ENCODE measurements around the gene CCDC107.

The CCDC107 gene

DNA sequence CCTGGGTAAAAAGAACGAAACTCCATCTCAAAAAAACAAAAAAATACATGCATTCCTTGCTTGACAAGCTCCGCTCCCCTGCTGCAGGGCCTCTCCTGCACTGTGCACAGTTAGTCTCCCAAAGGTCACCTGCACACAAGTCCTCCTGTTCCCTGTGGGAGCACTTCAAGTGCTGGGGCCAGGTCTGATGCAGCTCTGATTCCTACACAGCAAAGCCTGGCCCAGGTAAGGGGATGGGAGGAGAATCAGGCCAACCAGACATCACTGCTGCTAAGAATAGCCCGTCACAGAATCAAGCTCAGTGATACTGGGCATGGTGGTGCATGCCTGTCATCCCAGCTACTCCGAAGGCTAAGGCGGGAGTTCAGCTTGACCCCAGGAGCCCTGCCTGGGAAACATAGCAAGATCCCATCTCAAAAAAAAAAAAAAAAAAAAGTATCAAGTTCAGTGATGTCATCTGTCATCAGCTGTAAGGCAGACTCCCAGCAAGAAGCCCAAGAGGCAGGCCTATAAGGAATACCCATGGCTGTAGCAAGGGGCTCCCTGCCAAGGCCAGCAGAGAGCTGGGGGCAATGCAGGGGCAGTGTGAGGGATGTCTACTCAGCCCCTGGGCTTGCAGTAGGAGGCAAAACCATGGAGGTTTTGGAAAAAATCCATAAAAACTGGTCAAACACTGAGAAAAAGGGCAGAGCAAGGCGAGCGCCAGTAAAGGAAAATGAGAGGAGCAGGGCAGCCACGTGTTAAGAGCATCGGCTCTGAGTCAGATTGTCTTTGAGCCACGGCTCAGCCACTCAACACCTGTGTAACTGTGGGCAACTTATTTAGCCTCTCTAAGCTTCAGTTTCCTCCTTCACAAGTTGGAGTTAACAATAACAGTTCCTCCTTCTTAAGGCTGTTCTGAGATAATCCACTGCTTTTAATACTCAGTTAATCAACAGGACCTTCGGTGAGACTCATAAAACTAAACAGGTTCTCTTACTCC is 28.4 kb downstream of the CCDC107 start:
- DNase-seq = no peak

DNA sequence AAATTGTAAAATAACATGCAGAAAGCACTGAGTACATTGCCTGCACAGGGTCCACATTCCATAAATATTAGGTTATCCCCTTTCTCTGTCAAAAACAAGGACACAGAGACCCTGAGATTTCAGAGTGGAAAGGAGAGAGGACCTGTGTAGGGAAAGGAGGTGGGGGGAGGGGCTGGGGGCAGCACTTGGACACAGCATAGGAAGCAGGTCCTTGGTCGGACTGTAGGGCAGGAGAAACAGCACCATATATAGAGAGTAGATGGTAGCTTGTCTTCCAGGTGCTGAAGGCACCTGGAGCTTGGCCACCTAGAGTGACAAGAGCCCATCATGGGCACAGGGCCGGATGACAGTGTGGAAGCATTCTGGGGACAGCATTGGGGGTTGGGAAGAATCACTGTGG is 29.2 kb downstream of the CCDC107 start:
- no peak for DNase-seq

- DNase-seq = no peak
Observed at GRCh38 chr9:35687972-35688557, 30.0 kb downstream of the CCDC107 start.

- no peak for DNase-seq
Observed at GRCh38 chr9:35688558-35689541, 30.8 kb downstream of the CCDC107 start.

DNA sequence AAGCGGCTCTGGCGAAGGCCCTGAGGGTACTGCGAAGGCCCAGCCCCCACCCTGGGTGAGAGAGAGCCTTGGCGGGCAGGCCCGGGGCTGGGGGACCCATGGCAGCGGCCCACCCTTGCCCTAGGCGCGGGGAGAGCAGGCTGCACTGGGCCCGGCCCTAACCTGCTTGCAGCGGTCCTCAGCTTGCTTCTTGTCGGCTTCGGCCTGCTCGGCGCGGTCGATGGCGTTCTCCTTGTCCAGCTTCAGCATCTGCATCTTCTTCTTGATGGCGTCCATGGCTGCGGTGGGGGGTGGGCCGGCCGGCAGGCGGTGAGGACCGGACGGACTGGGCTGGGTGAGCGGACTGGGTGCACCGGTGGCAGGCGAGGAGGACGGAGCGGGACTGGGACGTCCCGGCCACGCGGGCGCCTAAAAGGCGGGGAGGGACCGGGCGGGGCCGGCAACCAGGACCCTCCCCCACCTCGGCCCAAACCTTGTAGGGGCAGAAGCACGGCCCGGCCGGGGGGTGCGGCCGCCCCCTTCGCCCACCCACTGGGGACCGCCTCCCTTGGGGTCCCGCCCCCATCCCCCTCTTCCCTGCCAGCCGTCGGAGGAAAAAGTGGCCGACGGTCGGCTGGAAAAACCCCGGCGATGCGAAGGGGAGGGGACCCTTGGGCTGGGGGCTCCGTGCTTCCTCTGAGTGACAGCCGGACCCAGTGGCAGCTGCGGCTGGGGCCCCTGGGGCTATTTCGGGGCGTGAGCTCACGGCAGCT is 31.6 kb downstream of the CCDC107 start, which contains the start of gene TPM2:
Gene TPM2, minus strand, starts transcription at position 384 of the 752 bp plus-strand sequence. Its CDS starts 108 bp downstream, at position 276.
- no peak for DNase-seq

DNA sequence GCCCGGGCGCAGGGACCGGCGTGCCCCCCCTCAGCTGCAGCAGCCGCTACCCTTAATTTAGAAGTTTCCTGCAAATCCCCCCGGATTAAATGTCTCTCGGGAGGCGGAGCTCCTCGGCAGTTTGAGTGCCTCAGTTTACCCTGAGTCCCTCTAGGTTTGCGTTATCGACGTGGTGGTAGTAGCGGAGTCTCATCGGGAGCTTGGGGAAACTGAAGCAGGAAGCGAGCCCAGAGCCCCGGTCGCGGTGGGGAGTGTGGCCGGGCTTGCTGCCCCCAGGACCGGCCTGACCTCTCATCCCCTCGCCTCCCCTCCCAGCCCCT is 32.2 kb downstream of the CCDC107 start:
- DNase-seq = no peak

- DNase-seq = peak; percentile 17
Observed at GRCh38 chr9:35690614-35691333, 32.7 kb downstream of the CCDC107 start.

DNA sequence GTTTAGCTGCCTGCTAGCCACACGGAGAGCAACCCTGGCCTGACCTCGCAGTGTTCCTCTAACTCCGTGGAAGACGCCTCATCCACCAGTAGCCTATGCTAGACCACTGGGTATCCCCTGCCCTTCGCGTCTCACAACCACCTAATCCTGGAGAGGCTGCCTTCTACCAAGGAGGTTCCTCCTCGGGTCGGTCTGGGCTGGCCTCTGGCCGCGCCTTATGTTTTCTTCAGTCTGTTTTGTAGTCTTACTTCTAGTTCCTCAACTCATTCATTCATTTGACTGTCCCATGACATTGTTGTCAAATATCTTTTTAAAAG is 33.2 kb downstream of the CCDC107 start:
- no peak for DNase-seq

DNA sequence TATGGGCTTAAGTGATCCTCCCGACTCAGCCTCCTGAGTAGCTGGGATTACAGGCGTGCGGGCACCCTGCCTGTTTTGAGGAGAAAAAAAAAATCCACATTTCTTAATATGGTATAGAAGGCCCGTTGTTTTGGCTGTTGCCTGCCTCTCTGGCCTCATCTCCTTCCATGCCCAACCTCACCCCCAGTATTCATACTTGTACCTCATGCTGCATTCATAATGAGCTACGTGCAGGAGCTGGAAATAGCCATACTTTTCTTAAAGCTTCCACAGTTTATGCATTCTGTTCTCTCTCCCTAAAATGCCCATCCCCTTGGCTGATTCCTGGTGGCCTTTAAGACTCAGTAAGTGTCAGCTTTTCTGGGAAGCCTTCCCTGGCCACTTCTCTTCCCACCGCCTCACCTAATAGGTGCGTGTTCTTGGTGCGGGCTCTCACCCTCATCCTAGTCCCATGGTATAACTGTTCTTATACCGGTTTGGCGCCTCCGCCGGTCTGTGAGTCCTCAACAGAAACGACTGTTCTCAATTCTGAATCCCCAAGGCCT is 33.7 kb downstream of the CCDC107 start:
- no peak for DNase-seq

- DNase-seq = no peak
Observed at GRCh38 chr9:35695943-35696401, 37.9 kb downstream of the CCDC107 start.

GRCh38 chr9:35696520-35697215 is 38.6 kb downstream of the CCDC107 start:
- DNase-seq = peak; percentile 33

DNA sequence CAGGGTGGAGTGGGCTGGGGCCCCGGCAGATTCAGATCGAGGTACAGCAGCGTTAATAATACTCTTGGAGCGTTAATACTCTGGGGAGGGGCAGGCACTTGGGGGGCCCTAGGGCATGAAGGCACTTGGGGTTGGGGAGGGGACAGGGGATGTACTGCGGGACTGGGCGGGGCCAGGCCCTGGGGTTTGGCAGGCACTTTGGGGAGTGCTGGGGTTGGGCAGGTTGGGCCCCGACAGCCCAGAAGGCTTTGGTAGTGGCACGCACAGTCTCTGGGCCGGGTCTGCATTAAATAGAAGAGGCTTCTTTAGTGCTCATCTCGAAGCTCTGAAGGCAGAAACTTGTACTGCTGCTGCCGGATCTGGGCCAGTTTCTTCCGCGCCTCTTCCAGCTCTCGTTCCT is 39.4 kb downstream of the CCDC107 start:
- DNase-seq = no peak

DNA sequence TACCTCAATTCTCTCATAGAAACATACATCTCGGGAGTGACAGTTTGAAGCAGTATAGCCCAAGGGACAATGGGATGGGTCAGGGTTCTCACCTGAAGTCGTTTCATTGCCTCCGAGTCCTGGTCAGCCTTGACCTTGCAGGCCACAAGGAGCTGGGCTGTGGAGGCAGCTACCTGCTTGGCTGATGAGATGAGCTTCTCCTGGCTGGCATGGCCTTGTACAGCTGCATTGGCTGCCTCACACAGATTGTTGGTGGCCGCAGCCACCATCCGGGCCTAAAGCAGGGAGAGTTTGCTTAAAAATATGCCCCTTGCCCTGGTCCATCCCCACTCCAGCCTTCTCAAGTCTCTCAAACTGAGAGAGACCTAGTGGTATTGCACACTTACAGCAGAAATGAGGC is 40.1 kb downstream of the CCDC107 start:
- no peak for DNase-seq

GRCh38 chr9:35700031-35700430 is 41.9 kb downstream of the CCDC107 start:
- DNase-seq = no peak

DNA sequence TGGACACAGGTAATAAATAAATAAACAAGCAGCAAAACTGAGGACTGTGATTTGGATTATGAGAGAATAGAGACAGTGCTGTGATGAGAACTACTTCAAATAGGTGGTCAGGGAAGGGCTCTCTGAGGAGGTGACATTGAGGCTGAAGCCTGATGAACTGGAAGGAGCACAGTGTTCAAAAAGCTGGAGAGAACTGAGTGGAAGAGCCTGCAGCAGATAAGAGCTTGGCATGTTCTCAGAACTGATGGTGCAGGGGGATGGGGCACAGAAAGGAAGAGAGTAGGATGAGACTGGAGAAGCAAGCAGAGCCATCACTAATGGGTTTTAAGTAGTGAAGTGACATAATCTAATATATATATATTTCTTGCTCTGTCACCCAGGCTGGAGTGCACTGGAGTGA is 42.9 kb downstream of the CCDC107 start:
- DNase-seq = no peak

DNA sequence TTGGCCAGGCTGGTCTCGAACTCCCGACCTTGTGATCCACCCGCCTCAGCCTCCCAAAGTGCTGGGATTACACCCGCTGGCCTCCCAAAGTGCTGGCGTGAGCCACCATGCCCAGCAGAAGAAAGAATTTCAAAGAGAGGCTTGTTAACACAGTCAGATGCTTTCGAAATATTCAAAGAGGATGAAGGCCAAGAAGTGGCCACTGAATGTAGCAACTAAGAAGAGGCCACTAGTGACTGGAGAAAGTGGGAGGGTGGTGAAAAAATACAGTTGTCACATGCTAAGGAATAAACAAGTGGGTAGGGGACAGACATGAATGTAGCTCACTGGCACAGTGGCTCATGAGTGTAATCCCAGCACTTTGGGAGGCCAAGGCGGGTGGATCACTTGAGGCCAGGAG is 44.6 kb downstream of the CCDC107 start:
- no peak for DNase-seq

GRCh38 chr9:35703906-35704672 is 46.0 kb downstream of the CCDC107 start:
- DNase-seq = no peak

DNA sequence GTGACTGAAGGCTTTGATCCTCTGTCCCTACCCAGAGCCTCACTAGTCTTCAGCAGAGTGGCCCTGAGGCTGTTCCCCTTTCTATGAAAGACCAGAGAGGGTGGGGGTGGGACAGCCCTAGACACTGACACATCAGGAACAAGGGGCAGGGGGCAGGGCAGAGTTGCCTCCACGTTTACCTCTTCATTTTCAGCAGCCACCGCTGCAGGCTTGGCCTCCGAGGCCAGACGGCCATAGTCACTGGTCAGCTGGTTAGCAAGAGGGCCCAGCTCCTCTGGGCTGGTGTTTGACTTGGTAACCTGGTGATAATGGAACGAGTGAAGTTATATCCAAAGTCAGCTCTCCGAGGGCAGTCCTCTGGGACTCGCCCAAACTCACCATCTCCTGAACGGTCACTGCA is 47.3 kb downstream of the CCDC107 start:
- no peak for DNase-seq

- DNase-seq = no peak
Observed at GRCh38 chr9:35705836-35706430, 47.8 kb downstream of the CCDC107 start.

DNA sequence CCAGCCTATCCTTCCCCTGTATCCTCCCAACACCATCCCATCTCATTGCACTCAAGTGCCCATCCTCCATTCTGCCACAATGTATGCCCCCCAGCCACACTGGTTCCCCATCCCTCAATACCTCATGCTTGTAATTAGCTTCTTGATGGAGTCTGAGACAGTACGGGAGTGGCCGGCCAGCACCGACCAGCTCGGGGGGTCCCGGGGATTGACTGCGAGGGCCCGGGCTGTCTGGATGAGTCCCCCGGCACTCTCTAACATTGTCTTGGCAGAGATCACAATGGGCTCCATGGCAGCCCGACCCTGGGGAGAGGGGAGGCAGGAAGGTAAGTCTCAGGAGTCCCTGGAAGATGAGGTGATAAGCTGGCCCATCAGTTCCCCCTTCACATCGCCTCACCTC is 48.9 kb downstream of the CCDC107 start:
- DNase-seq = no peak
